H1 (cell line): ENCODE data around the gene AGR3. TPM values are rescaled to one million over a fixed set of nuclear protein-coding genes. Genes with fewer than 3 reads are reported as not detected.

Source experiments
- CTCF ChIA-PET: fragments of 300-600 bp; sonication (Branson Sonifier 250); formaldehyde crosslinking; loops from one replicate; lab custom pipeline; 2021; ENCODE audit not compliant: partially characterized antibody; lab: Charles Lee
- POLR2A ChIA-PET: fragments of 300-600 bp; sonication (Branson Sonifier 250); formaldehyde crosslinking; loops from one replicate; lab custom pipeline; 2021; ENCODE audit warnings: inconsistent platforms; ENCODE audit not compliant: partially characterized antibody; lab: Charles Lee
- DNase-seq, 2 experiments: peaks; one replicate each; pipeline versions ENCODE4 v3.0.0 to v3.0.0-alpha.2; 2010 to 2022; ENCODE audit warnings: low spot score in 2 of 2, low read depth in 1 of 2, mixed read lengths in 1 of 2
- FAIRE-seq: peaks from 2 replicates; lab custom pipeline; 2011; peaks lifted over from hg19 to GRCh38; lab: Jason Lieb, UNC
- H2AFZ ChIP-seq: 2 replicates; pipeline ENCODE4 v1.8.1; 2012; ENCODE audit warnings: low read length, inconsistent platforms
- H2AK5ac ChIP-seq: 2 replicates; pipeline ENCODE4 v1.6.1; 2013; ENCODE audit warnings: low read depth, low read length
- H2BK120ac ChIP-seq: replicated peaks from 2 replicates; pipeline ENCODE3; 2013; ENCODE audit warnings: low read depth, low read length, inconsistent platforms
- H2BK12ac ChIP-seq: 2 replicates; pipeline ENCODE4 v1.6.1; 2013; ENCODE audit warnings: low read depth, low read length
- H2BK15ac ChIP-seq: 2 replicates; pipeline ENCODE4 v1.6.1; 2013; ENCODE audit warnings: low read length
- H2BK20ac ChIP-seq: 2 replicates; pipeline ENCODE4 v1.6.1; 2013; ENCODE audit warnings: low read length
- H2BK5ac ChIP-seq: 2 replicates; pipeline ENCODE4 v1.6.1; 2013; ENCODE audit warnings: low read depth, low read length
- H3K14ac ChIP-seq: 2 replicates; pipeline ENCODE4 v1.6.1; 2013; ENCODE audit warnings: inconsistent platforms; ENCODE audit not compliant: insufficient read length
- H3K18ac ChIP-seq: 2 replicates; pipeline ENCODE4 v1.6.1; 2013; ENCODE audit warnings: low read length; ENCODE audit errors: extremely low read depth
- H3K23ac ChIP-seq: 2 replicates; pipeline ENCODE4 v1.6.1; 2013; ENCODE audit warnings: inconsistent platforms; ENCODE audit not compliant: insufficient read length
- H3K23me2 ChIP-seq: 2 replicates; pipeline ENCODE4 v1.6.1; 2013; ENCODE audit warnings: low read depth, low read length
- H3K27ac ChIP-seq: 2 replicates; pipeline ENCODE4 v1.6.1; 2011; ENCODE audit warnings: low read depth, low read length, inconsistent platforms
- H3K27me3 ChIP-seq, 4 experiments: replicated peaks in 1 of 4; 1 replicate in 1 of 4; 2 replicates in 3 of 4; pipeline versions ENCODE4 v1.6.1 to v1.8.1; 2011 to 2013; ENCODE audit warnings: low read length in 3 of 4, mild to moderate bottlenecking in 3 of 4, inconsistent platforms in 2 of 4, mixed read lengths in 2 of 4, moderate library complexity in 1 of 4; ENCODE audit not compliant: control insufficient read depth in 3 of 4, insufficient read depth in 3 of 4; ENCODE audit errors: extremely low read depth in 1 of 4
- H3K36me3 ChIP-seq, 4 experiments: 2 replicates each; pipeline versions ENCODE4 v1.6.1 to v1.8.1; 2011 to 2013; ENCODE audit warnings: mild to moderate bottlenecking in 4 of 4, low read length in 3 of 4, moderate library complexity in 2 of 4, control low read depth in 1 of 4, inconsistent platforms in 1 of 4; ENCODE audit not compliant: insufficient read depth in 4 of 4, control insufficient read depth in 2 of 4
- H3K4ac ChIP-seq: replicated peaks from 2 replicates; pipeline ENCODE3; 2013; ENCODE audit warnings: low read length, low read depth, mixed read lengths, inconsistent platforms; ENCODE audit not compliant: insufficient read length
- H3K4me1 ChIP-seq, 4 experiments: replicated peaks in 1 of 4; 1 replicate in 1 of 4; 2 replicates in 3 of 4; pipeline versions ENCODE4 v1.6.1 to v1.8.1; 2011 to 2013; ENCODE audit warnings: low read length in 3 of 4, inconsistent platforms in 2 of 4, mixed read lengths in 1 of 4; ENCODE audit not compliant: insufficient read depth in 4 of 4, control insufficient read depth in 3 of 4
- H3K4me2 ChIP-seq, 2 experiments: 2 replicates each; pipeline versions ENCODE4 v1.6.1 to v1.8.1; 2011 to 2013; ENCODE audit warnings: low read depth in 2 of 2, low read length in 2 of 2, control low read depth in 1 of 2, inconsistent platforms in 1 of 2, mild to moderate bottlenecking in 1 of 2; ENCODE audit not compliant: insufficient read depth in 1 of 2
- H3K4me3 ChIP-seq, 4 experiments: fragments of 200-600, 300-600 bp in 1 of 4; sonication (generic), shearing (Covaris generic), sonication (Bioruptor Twin) in 1 of 4; 2 replicates each; pipeline versions ENCODE4 v1.5.1 to v1.8.1; 2011 to 2016; ENCODE audit warnings: low read length in 4 of 4, low read depth in 3 of 4, control low read depth in 2 of 4, inconsistent platforms in 2 of 4, mild to moderate bottlenecking in 2 of 4, mixed read lengths in 1 of 4, moderate library complexity in 1 of 4; ENCODE audit not compliant: insufficient read depth in 2 of 4; ENCODE audit errors: extremely low read depth in 1 of 4
- H3K56ac ChIP-seq: replicated peaks from 2 replicates; pipeline ENCODE3; 2013; ENCODE audit warnings: low read depth, mild to moderate bottlenecking, mixed read lengths, low read length, inconsistent platforms; ENCODE audit not compliant: insufficient read length
- H3K79me1 ChIP-seq: 2 replicates; pipeline ENCODE4 v1.6.1; 2013; ENCODE audit warnings: low read depth, low read length, control low read depth
- H3K79me2 ChIP-seq, 2 experiments: 2 replicates each; pipeline versions ENCODE4 v1.6.1 to v1.8.1; 2012 to 2013; ENCODE audit warnings: low read length in 2 of 2, mild to moderate bottlenecking in 2 of 2, inconsistent platforms in 1 of 2; ENCODE audit not compliant: insufficient read depth in 2 of 2, control insufficient read depth in 1 of 2
- H3K9ac ChIP-seq, 4 experiments: replicated peaks in 1 of 4; 1 replicate in 1 of 4; 2 replicates in 3 of 4; pipeline versions ENCODE4 v1.6.1 to v1.8.1; 2011 to 2013; ENCODE audit warnings: low read depth in 3 of 4, low read length in 3 of 4, control low read depth in 2 of 4, mild to moderate bottlenecking in 2 of 4, moderate library complexity in 2 of 4, inconsistent platforms in 1 of 4; ENCODE audit errors: extremely low read depth in 1 of 4
- H3K9me3 ChIP-seq, 2 experiments: 2 replicates each; pipeline versions ENCODE4 v1.6.1 to v1.8.1; 2012 to 2013; ENCODE audit warnings: mild to moderate bottlenecking in 2 of 2, moderate library complexity in 2 of 2, control low read depth in 1 of 2, inconsistent platforms in 1 of 2, low read depth in 1 of 2, low read length in 1 of 2, mixed read lengths in 1 of 2; ENCODE audit not compliant: insufficient read depth in 2 of 2
- H4K20me1 ChIP-seq, 2 experiments: replicated peaks in 1 of 2; 2 replicates each; pipeline versions ENCODE3 to v1.8.1; 2011 to 2013; ENCODE audit warnings: inconsistent platforms in 2 of 2, low read length in 2 of 2, mild to moderate bottlenecking in 1 of 2; ENCODE audit not compliant: insufficient read depth in 2 of 2, control insufficient read depth in 1 of 2
- H4K5ac ChIP-seq: 2 replicates; pipeline ENCODE4 v1.6.1; 2013; ENCODE audit warnings: low read length, low read depth, mixed read lengths, inconsistent platforms; ENCODE audit not compliant: insufficient read length
- H4K8ac ChIP-seq: 2 replicates; pipeline ENCODE4 v1.8.0; 2013; ENCODE audit warnings: mild to moderate bottlenecking, moderate library complexity, low read length, inconsistent platforms; ENCODE audit not compliant: insufficient read depth; ENCODE audit errors: extremely low read depth
- H4K91ac ChIP-seq: replicated peaks from 2 replicates; pipeline ENCODE3; 2013; ENCODE audit warnings: low read length, mixed read lengths, inconsistent platforms; ENCODE audit not compliant: insufficient read length
- CEBPB ChIP-seq: IDR thresholded peaks from 2 replicates; pipeline ENCODE4 v1.6.1; 2012; ENCODE audit warnings: low read depth, low read length
- CTBP2 ChIP-seq: IDR thresholded peaks from 2 replicates; pipeline ENCODE4 v1.7.0; 2011; ENCODE audit warnings: borderline replicate concordance, mild to moderate bottlenecking, moderate library complexity, mixed read lengths, low read length; ENCODE audit not compliant: insufficient read depth, insufficient read length
- EP300 ChIP-seq, 2 experiments: IDR thresholded peaks; 1 replicate in 1 of 2; 2 replicates in 1 of 2; pipeline ENCODE4 v1.6.1; 2011 to 2012; ENCODE audit warnings: low read depth in 2 of 2, low read length in 2 of 2, mild to moderate bottlenecking in 2 of 2, borderline replicate concordance in 1 of 2, inconsistent platforms in 1 of 2, moderate library complexity in 1 of 2
- HDAC6 ChIP-seq: IDR thresholded peaks from one replicate; pipeline ENCODE4 v1.7.1; 2012; ENCODE audit warnings: low read depth, mild to moderate bottlenecking, inconsistent platforms, low read length, moderate library complexity
- KDM4A ChIP-seq: IDR thresholded peaks from one replicate; pipeline ENCODE4 v1.7.1; 2012; ENCODE audit warnings: low read depth, mild to moderate bottlenecking, moderate library complexity, low read length, inconsistent platforms; ENCODE audit not compliant: severe bottlenecking
- MAFK ChIP-seq: IDR thresholded peaks from 2 replicates; pipeline ENCODE4 v1.6.1; 2012; ENCODE audit warnings: low read depth, mild to moderate bottlenecking, improper control_type of control experiment, low read length
- POLR2AphosphoS5 ChIP-seq: IDR thresholded peaks from 2 replicates; pipeline ENCODE4 v1.6.1; 2011; ENCODE audit warnings: low read depth, low read length
- RAD21 ChIP-seq, 2 experiments: IDR thresholded peaks in 1 of 2; conservative IDR thresholded peaks in 1 of 2; 2 replicates each; pipeline ENCODE4 v1.6.1; 2011; ENCODE audit warnings: low read depth in 2 of 2, low read length in 2 of 2, improper control_type of control experiment in 1 of 2, inconsistent platforms in 1 of 2, mild to moderate bottlenecking in 1 of 2, moderate library complexity in 1 of 2
- SAP30 ChIP-seq: fragments of 300-600 bp; sonication (generic); IDR thresholded peaks from 2 replicates; pipeline ENCODE4 v1.7.1; 2012; ENCODE audit warnings: low read length, moderate library complexity, mild to moderate bottlenecking, inconsistent platforms; ENCODE audit not compliant: insufficient read depth, insufficient replicate concordance
- TAF7 ChIP-seq: optimal IDR thresholded peaks from 2 replicates; pipeline ENCODE3; 2011; ENCODE audit warnings: low read depth, mild to moderate bottlenecking, inconsistent platforms, low read length, moderate library complexity, borderline replicate concordance
- TEAD4 ChIP-seq: IDR thresholded peaks from 2 replicates; pipeline ENCODE4 v1.6.1; 2012; ENCODE audit warnings: low read depth, low read length, inconsistent platforms, mixed read lengths
- USF2 ChIP-seq: IDR thresholded peaks from 2 replicates; pipeline ENCODE4 v1.6.1; 2011; ENCODE audit warnings: low read length, improper control_type of control experiment
- WGBS, 2 experiments: shearing (Covaris generic) in 1 of 2; methylation state at CpG; one replicate each; pipeline versions ENCODE4 v1.1.6 to v1.1.7; 2013 to 2015; ENCODE audit warnings: low lambda C conversion rate in 2 of 2, mixed read lengths in 2 of 2, inconsistent platforms in 1 of 2, low coverage in 1 of 2, missing lambda C conversion rate in 1 of 2; ENCODE audit not compliant: insufficient replicate concordance in 2 of 2, insufficient coverage in 1 of 2, insufficient read length in 1 of 2; ENCODE audit errors: extremely low coverage in 1 of 2, missing lambda C conversion rate in 1 of 2; 5-methylcytosine and 5-hydroxymethylcytosine counted together
- polyA plus RNA-seq, 7 experiments: library from polyadenylated mRNA; depleted of rRNA in 3 of 7; stranded (reverse) in 5 of 7; unstranded in 2 of 7; fragments of >200 nt in 5 of 7; fragments of 200-250 nt in 2 of 7; gene quantifications; 1 replicate in 5 of 7; 2 replicates in 1 of 7; 4 replicates in 1 of 7; pipeline versions ENCODE4 v1.2.1 to v1.2.3, GENCODE V29; 2011 to 2013; ENCODE audit warnings: missing spikeins in 2 of 7, mixed read lengths in 2 of 7
- total RNA-seq: library from RNA; stranded (reverse); fragmentation: NEBNext Ultra II Directional; extraction: Animal tissue kit (Norgen Biotek cat#: 25700); gene quantifications from 2 replicates; pipeline ENCODE4 v1.2.1, GENCODE V29; 2021

Gene AGR3
- total and polyA plus RNA-seq, 2 of the 8 experiments (the other 6 are each of a cell fraction or from before 2014, with no cell fraction given), result not detected

- CTCF ChIA-PET, result interaction anchor here (0.9 to 2.7 kb wide), 8 partner anchors 10 to 305 kb away, joined by 3 to 15 read pairs (median 4); no protein-coding TSS in a partner anchor
- TF ChIP-seq KDM4A (no peak), TAF7 (no peak), CEBPB (no peak), SAP30 (no peak), CTBP2 (no peak), TEAD4 (no peak), POLR2AphosphoS5 (no peak), USF2 (no peak), HDAC6 (no peak), EP300 (IDR thresholded peaks at IDR 0.05; ENCODE audit: borderline replicate concordance in 1 of 2, low read depth in 2 of 2, low read length in 2 of 2) (no peak), MAFK (no peak), RAD21 (IDR thresholded peaks at IDR 0.05 in 1 of 2, conservative IDR thresholded peaks at IDR 0.05 in 1 of 2; ENCODE audit: low read depth in 2 of 2, low read length in 2 of 2) (no peak)
Measured at GRCh38 chr7:16921151-16921550, 39.4 kb upstream of the AGR3 start.

More at GRCh38 chr7:16921151-16921550, 39.4 kb upstream of the AGR3 start:
- no peak overlapping the region for H2AFZ ChIP-seq
- H2BK5ac ChIP-seq, result no peak overlapping the region
- H3K27ac ChIP-seq, result no peak overlapping the region
- no peak overlapping the region for H3K4me3 ChIP-seq
- no peaks in the 10 kb centered on the region for H4K20me1 ChIP-seq
- no peaks in the 10 kb centered on the region for H3K79me1 ChIP-seq
- H2BK120ac ChIP-seq, result no peak overlapping the region
- no peaks in the 10 kb centered on the region for H3K9me3 ChIP-seq
- no peaks in the 10 kb centered on the region for H3K23me2 ChIP-seq
- H3K4me2 ChIP-seq, result no peak overlapping the region
- no peak overlapping the region for H4K8ac ChIP-seq
- no peak overlapping the region for H3K23ac ChIP-seq
- DNase-seq, result no peak
- POLR2A ChIA-PET, result no interaction called here
- H4K5ac ChIP-seq, result no peak overlapping the region
- 93% methylated on average over 4 of the region's 4 CpGs; no CpG with 5 or more reads in 1 of the 2 experiments for WGBS, 2 experiments
- no peak overlapping the region for H3K56ac ChIP-seq
- no peak overlapping the region for H2BK15ac ChIP-seq
- H2BK20ac ChIP-seq, result no peak overlapping the region
- no peak overlapping the region for H4K91ac ChIP-seq
- H3K14ac ChIP-seq, result no peak overlapping the region
- H3K4ac ChIP-seq, result no peak overlapping the region
- no peak overlapping the region for H2BK12ac ChIP-seq
- H3K79me2 ChIP-seq, result no peaks in the 10 kb centered on the region
- FAIRE-seq, result no peak
- H3K4me1 ChIP-seq, result peaks cover 0 to 3% (median 0%) of the 10 kb centered on the region in 4 experiments; a peak in 1 of 7 replicates
- H3K9ac ChIP-seq, result no peak overlapping the region
- peaks cover 0 to 1% (median 0%) of the 10 kb centered on the region in 4 experiments; a peak in 1 of 7 replicates for H3K27me3 ChIP-seq
- no peak overlapping the region for H3K18ac ChIP-seq
- H3K36me3 ChIP-seq, result no peaks in the 10 kb centered on the region
- no peak overlapping the region for H2AK5ac ChIP-seq
